Measurements from ENCODE around the gene DTNBP1. TPM values are rescaled to one million over a fixed set of nuclear protein-coding genes. Genes with fewer than 3 reads are reported as not detected.

DTNBP1 gene
- total RNA-seq, 1 experiment from 2014 or later, result 2.7 TPM

DNA sequence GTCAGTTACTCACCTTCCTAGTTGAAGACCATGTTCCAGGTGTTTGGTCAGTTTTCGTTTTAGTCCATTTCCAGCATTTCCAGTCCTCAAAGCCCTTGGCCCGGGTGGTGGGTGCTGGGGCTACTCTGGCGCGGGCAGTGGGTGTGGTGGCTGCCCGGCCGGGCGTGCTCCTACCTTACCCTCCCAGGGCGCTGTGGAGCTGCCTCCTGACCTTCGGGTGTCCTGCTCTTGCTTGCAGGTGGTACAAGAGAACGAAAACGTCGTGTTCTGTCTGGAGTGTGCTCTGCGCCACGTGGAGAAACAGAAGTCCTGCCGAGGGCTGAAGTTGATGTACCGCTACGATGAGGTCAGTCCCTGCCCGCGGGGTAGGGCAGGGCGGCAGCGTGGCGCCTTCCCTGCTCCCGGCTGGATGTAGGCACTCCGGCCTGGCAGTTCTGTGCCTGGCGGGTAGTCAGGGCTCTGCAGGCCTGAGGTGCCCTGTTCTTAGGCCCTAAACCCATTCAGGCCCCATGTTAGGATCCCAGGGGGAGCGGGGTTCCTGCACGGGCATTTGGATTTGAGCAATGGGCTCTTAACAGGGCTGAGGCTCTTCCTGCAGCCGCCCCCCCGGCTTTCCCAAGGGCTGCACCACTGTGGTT is 145.8 kb downstream of the DTNBP1 start:
- Histone ChIP-seq H3K9me3 (replicated peaks) (no peaks in the 10 kb centered on the region), H3K4me1 (replicated peaks) (no peaks in the 10 kb centered on the region), H3K27me3 (replicated peaks) (no peaks in the 10 kb centered on the region), H3K27ac (no peak overlapping the region), H3K4me3 (no peak overlapping the region), H3K36me3 (peaks cover 41% of the 10 kb centered on the region)
- no peak for DNase-seq (ENCODE audit: low read depth in 1 of 2, low spot score in 2 of 2)

DNA sequence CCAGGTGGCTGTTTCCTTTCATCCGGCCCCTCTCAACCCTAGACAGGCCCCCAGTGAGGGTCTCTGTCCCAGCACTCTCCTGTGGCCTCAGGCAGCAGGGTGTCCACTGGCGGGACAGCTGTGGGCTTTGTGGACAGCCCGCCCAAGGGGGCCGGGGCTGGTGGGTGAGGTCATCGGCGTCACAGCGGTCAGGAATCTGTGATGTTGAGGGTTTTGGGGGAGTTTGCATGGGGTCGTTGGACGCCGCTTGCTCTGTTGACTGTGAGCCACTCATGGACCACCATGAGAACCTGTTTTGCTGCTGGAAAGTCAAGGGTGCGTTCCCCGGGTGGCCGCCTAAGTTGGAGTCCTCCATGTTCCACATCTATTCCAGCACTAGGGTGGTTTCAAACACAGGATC is 146.4 kb downstream of the DTNBP1 start:
- H3K4me3 ChIP-seq, result no peak overlapping the region
- peaks cover 44% of the 10 kb centered on the region for H3K36me3 ChIP-seq
- H3K27me3 ChIP-seq (replicated peaks), result no peaks in the 10 kb centered on the region
- DNase-seq (ENCODE audit: low read depth in 1 of 2, low spot score in 2 of 2), result no peak
- no peaks in the 10 kb centered on the region for H3K9me3 ChIP-seq (replicated peaks)
- H3K27ac ChIP-seq, result no peak overlapping the region
- no peaks in the 10 kb centered on the region for H3K4me1 ChIP-seq (replicated peaks)

- Histone ChIP-seq H3K36me3 (peaks cover 44% of the 10 kb centered on the region), H3K4me3 (no peak overlapping the region), H3K27me3 (replicated peaks) (no peaks in the 10 kb centered on the region), H3K9me3 (replicated peaks) (no peaks in the 10 kb centered on the region), H3K27ac (no peak overlapping the region), H3K4me1 (replicated peaks) (no peaks in the 10 kb centered on the region)
- no peak for DNase-seq (ENCODE audit: low read depth in 1 of 2, low spot score in 2 of 2)
Measured at GRCh38 chr6:15515660-15516375, 147.0 kb downstream of the DTNBP1 start.

DNA sequence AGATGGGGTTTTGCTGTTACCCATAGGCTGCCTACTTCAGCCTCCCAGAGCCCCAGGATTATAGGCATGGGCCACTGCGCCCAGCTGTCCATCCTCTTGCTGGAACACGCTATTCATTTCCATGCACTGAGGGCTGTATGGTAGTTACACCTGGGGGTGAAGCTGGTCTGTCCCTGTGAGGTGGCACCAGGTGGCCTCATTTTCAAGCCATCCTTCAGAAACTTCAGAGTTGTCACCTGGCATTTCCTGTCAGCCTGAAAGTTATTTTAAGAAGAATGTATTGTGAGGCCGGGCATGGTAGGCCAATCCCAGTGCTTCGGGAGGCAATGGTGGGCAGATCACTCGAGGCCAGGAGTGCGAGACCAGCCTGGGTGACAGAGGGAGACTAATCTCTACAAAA is 147.6 kb downstream of the DTNBP1 start:
- Histone ChIP-seq H3K9me3 (replicated peaks) (no peaks in the 10 kb centered on the region), H3K4me3 (no peak overlapping the region), H3K27ac (no peak overlapping the region), H3K36me3 (peaks cover 44% of the 10 kb centered on the region), H3K4me1 (replicated peaks) (peaks cover under 1% of the 10 kb centered on the region), H3K27me3 (replicated peaks) (no peaks in the 10 kb centered on the region)
- DNase-seq (ENCODE audit: low read depth in 1 of 2, low spot score in 2 of 2), result no peak

DNA sequence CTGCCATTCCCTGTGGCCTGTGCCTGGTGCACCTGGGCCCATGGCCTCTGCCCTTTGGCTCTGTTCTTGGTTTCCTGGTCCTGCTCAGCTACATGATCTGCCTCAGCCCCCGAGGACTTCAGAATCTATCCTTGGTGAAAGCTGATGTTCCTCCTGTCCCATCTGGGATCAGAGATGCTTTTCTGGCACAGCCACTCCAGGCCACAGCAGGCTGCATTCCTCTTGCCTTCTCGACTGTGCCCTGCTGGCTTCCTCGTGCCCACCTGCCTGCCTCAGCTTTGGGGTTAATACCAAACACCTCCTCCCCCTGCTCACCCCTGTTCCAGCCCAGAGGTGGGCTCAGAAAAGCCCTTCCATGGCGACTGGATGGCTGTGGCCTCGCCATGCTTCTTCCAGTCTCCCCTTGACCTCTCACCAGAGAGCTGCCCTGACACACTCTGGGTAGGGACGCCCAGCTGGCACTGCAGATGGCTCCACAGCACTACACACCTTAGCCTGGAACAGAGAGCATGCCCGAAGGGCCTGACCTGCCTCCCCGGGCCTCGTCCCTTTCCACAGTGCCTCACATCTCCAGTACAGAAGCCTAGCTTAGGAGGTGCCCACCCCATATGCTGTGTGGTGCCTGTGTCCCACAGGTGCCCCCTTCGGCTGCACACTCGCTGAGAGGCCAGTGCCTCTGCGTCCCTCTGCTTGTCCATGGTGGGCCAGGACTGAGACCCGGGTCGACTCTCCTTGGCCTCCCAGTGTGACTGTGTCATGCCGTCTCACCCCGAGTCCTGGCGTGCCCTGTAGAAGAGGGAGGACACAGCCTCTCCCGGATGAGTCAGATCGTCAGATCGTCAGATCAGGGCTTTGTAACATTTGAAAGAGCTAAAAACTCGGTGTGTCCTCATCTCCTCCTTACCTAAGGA is 148.8 kb downstream of the DTNBP1 start:
- H3K36me3 ChIP-seq, result peaks cover 36% of the 10 kb centered on the region
- H3K9me3 ChIP-seq (replicated peaks), result no peaks in the 10 kb centered on the region
- H3K4me3 ChIP-seq, result no peak overlapping the region
- H3K27ac ChIP-seq, result no peak overlapping the region
- DNase-seq (ENCODE audit: low read depth in 1 of 2, low spot score in 2 of 2), result no peak
- no peaks in the 10 kb centered on the region for H3K27me3 ChIP-seq (replicated peaks)
- H3K4me1 ChIP-seq (replicated peaks), result peaks cover 12% of the 10 kb centered on the region

DNA sequence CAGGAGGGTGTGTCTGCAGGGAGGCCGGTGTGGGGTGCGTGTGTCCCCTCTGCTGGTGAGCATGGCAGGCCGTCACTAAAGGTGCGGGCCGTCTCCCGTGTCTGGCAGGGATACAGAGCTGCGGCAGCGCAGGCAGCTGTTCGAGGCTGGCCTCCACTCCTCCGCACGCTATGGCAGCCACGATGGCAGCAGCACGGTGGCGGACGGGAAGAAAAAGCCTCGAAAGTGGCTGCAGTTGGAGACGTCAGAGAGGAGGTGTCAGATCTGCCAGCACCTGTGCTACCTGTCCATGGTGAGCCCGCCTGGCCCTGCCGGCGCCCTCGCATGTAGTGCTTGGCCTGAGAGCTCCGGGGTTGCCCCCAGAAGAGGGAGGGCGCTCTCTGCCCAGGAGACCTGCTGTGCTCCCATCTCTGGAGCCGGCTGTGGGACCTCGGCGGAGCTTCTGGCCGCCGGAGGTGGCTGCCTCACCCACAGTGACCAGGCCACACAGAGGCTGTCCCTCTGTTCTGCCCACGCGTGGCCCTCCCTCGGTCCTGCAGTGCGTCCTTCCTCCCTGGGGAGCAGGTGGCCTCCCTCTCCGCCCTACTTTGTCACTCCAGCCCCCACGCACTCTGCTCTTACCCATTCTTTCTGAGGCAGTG is 149.6 kb downstream of the DTNBP1 start:
- no peak overlapping the region for H3K27ac ChIP-seq
- H3K4me3 ChIP-seq, result no peak overlapping the region
- H3K36me3 ChIP-seq, result peaks cover 33% of the 10 kb centered on the region
- DNase-seq (ENCODE audit: low read depth in 1 of 2, low spot score in 2 of 2), result no peak
- peaks cover 19% of the 10 kb centered on the region for H3K4me1 ChIP-seq (replicated peaks)
- H3K9me3 ChIP-seq (replicated peaks), result no peaks in the 10 kb centered on the region
- H3K27me3 ChIP-seq (replicated peaks), result no peaks in the 10 kb centered on the region

DNA sequence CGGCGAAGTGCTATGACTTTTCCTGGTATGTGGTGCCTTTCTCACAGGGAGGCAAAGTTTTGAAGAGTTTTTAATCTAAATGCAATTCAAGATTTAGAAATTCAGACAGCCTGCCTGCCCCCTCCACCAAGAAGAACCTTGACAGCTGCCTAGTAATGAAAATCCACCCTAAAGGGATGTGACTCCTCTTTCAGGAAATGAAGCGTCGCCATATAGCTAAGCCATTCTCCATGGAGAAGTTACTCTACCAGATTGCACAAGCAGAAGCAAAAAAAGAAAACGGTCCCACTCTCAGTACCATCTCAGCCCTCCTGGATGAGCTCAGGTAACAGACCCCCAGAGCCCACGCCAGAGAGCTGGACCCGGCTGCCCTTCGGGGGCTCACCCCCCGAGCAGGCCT is 150.1 kb downstream of the DTNBP1 start:
- DNase-seq (ENCODE audit: low read depth in 1 of 2, low spot score in 2 of 2), result no peak
- Histone ChIP-seq H3K9me3 (replicated peaks) (no peaks in the 10 kb centered on the region), H3K36me3 (peaks cover 33% of the 10 kb centered on the region), H3K27me3 (replicated peaks) (no peaks in the 10 kb centered on the region), H3K27ac (no peak overlapping the region), H3K4me3 (no peak overlapping the region), H3K4me1 (replicated peaks) (peaks cover 19% of the 10 kb centered on the region)

DNA sequence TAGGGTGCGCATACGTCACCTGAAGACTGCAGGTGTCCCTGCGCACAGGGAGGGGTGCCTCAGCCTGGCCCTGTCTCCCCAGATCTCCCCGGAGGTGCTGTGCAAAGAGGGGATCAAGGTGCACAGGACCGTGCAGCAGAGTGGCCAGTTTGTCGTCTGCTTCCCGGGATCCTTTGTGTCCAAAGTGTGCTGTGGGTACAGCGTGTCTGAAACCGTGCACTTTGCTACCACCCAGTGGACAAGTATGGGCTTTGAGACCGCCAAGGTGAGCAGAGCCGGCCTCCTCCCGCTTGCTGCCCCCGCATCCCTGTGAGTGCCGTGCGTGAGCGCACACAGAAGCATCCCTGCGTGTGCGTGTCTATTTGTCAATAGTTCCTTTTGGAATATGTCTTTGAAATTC is 150.7 kb downstream of the DTNBP1 start:
- Histone ChIP-seq H3K27ac (no peak overlapping the region), H3K27me3 (replicated peaks) (no peaks in the 10 kb centered on the region)
- no peak for DNase-seq (ENCODE audit: low read depth in 1 of 2, low spot score in 2 of 2)

DNA sequence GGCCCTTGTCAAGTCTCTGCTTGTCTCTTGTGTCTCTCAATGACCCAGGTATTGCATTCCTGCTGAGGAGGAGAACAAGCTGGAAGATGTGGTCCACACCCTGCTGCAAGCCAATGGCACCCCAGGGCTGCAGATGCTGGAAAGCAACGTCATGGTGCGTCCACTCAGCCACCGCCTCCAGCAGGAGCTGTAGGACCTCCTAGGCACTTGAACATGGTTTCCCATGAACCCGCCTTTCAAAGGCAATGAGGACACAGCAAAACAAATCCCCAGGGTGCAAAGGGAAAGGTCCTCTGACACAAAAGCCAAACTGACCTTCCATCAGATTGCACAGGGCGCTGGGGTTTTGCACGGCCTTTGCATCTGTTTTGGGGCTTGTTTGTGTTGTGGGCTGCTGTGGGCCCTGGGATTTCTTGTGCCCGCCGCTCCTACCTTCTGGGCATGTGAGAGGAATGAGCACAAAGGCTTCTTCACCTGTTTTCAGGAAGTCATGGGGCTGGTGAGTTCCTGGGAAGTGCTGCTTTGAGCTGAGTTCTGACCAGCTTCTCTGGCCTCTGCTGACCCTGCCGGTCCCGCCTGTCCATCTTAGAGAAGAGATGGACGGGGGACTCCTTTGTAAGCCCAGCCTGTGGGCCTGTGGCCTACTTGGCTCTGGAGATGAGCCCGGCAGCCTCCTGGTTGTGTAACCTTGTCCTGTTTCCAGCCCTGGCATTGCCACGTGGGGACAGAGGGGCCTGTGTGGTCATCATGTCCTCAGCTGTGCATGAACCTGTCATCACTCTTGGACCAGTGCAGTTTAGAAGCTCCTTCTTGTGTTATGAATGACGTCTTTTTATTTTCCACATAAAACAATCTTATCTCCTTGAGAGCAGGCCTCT is 151.3 kb downstream of the DTNBP1 start:
- H3K4me3 ChIP-seq, result no peak overlapping the region
- no peak for DNase-seq (ENCODE audit: low read depth in 1 of 2, low spot score in 2 of 2)
- no peak overlapping the region for H3K27ac ChIP-seq
- H3K27me3 ChIP-seq (replicated peaks), result no peaks in the 10 kb centered on the region
- no peaks in the 10 kb centered on the region for H3K9me3 ChIP-seq (replicated peaks)
- peaks cover 19% of the 10 kb centered on the region for H3K4me1 ChIP-seq (replicated peaks)
- peaks cover 24% of the 10 kb centered on the region for H3K36me3 ChIP-seq

More for the DNA sequence above, 150.7 kb downstream of the DTNBP1 start:
- H3K4me3 ChIP-seq, result no peak overlapping the region
- H3K9me3 ChIP-seq (replicated peaks), result no peaks in the 10 kb centered on the region
- peaks cover 19% of the 10 kb centered on the region for H3K4me1 ChIP-seq (replicated peaks)
- H3K36me3 ChIP-seq, result peaks cover 29% of the 10 kb centered on the region

- peaks cover 18% of the 10 kb centered on the region for H3K36me3 ChIP-seq
- no peak overlapping the region for H3K27ac ChIP-seq
- no peaks in the 10 kb centered on the region for H3K27me3 ChIP-seq (replicated peaks)
- H3K4me3 ChIP-seq, result no peak overlapping the region
- H3K9me3 ChIP-seq (replicated peaks), result no peaks in the 10 kb centered on the region
- peaks cover 20% of the 10 kb centered on the region for H3K4me1 ChIP-seq (replicated peaks)
- no peak for DNase-seq (ENCODE audit: low read depth in 1 of 2, low spot score in 2 of 2)
Measured at GRCh38 chr6:15510536-15511247, 152.1 kb downstream of the DTNBP1 start.

DNA sequence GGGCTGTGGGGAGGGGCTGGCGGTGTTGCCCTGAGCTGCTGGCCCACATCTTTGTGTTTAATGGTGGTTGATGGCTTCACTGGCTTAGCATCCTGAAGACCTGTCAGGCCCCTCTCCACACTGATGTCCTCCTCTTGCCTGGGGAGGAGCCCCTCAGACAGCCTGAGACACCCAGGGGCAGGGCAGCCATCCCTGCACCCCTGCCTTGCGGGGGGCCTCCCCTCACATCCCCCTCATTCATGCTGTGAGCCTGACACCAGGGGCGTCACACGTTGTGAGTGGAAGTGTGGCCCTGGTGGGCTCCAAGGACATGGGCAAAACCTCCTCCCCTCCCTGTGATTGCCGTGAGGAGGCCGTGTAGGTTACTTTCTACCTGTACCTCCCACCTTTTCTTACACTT is 152.7 kb downstream of the DTNBP1 start:
- Histone ChIP-seq H3K36me3 (peaks cover 18% of the 10 kb centered on the region), H3K27ac (no peak overlapping the region), H3K27me3 (replicated peaks) (no peaks in the 10 kb centered on the region), H3K9me3 (replicated peaks) (no peaks in the 10 kb centered on the region), H3K4me1 (replicated peaks) (peaks cover 25% of the 10 kb centered on the region), H3K4me3 (no peak overlapping the region)
- no peak for DNase-seq (ENCODE audit: low read depth in 1 of 2, low spot score in 2 of 2)

- no peaks in the 10 kb centered on the region for H3K9me3 ChIP-seq (replicated peaks)
- DNase-seq (ENCODE audit: low read depth in 1 of 2, low spot score in 2 of 2), result peak in 1 of 2 experiments; percentile 19
- no peak overlapping the region for H3K4me3 ChIP-seq
- H3K27me3 ChIP-seq (replicated peaks), result no peaks in the 10 kb centered on the region
- H3K4me1 ChIP-seq (replicated peaks), result peaks cover 27% of the 10 kb centered on the region
- H3K27ac ChIP-seq, result no peak overlapping the region
- H3K36me3 ChIP-seq, result peaks cover 18% of the 10 kb centered on the region; the same call in 1 of the 2 replicates
Measured at GRCh38 chr6:15509335-15509933, 153.4 kb downstream of the DTNBP1 start.

Measured in SJSA1 (cell line).